ENCODE results near the gene TDRD10.

TDRD10 gene

GRCh38 chr1:154573168-154573510, 71.1 kb downstream of the TDRD10 start:
- ChIA-PET POLR2A (no interaction called here), CTCF (interaction anchor here (4.0 kb wide), 1 partner anchor 13 kb away, joined by 20 read pairs; no protein-coding TSS in a partner anchor)
- DNase-seq (ENCODE audit: low read depth, low spot score), result no peak
- TF ChIP-seq CTCF (IDR thresholded peaks at IDR 0.05; ENCODE audit: insufficient read depth, low read length, missing control alignments), result no peak
- H3K4me3 ChIP-seq (ENCODE audit: low read depth, low read length), result no peak overlapping the region

GRCh38 chr1:154574716-154575115, 72.7 kb downstream of the TDRD10 start:
- no peak overlapping the region for H3K4me3 ChIP-seq (ENCODE audit: low read depth, low read length)
- ChIA-PET CTCF (interaction anchor here (1.3 to 4.0 kb wide), 2 partner anchors 12 to 15 kb away, joined by 4 to 20 read pairs; no protein-coding TSS in a partner anchor), POLR2A (no interaction called here)
- no peak for DNase-seq (ENCODE audit: low read depth, low spot score)
- no peak for TF ChIP-seq CTCF (IDR thresholded peaks at IDR 0.05; ENCODE audit: insufficient read depth, low read length, missing control alignments)

GRCh38 chr1:154575147-154575927, 73.3 kb downstream of the TDRD10 start:
- no peak for TF ChIP-seq CTCF (IDR thresholded peaks at IDR 0.05; ENCODE audit: insufficient read depth, low read length, missing control alignments)
- no peak for DNase-seq (ENCODE audit: low read depth, low spot score)
- ChIA-PET POLR2A (no interaction called here), CTCF (interaction anchor here (1.3 to 4.0 kb wide), 2 partner anchors 13 to 16 kb away, joined by 4 to 20 read pairs; no protein-coding TSS in a partner anchor)
- no peak overlapping the region for H3K4me3 ChIP-seq (ENCODE audit: low read depth, low read length)

GRCh38 chr1:154575951-154576566, 74.0 kb downstream of the TDRD10 start:
- ChIA-PET CTCF (interaction anchor here (4.0 kb wide), 1 partner anchor 16 kb away, joined by 20 read pairs; no protein-coding TSS in a partner anchor), POLR2A (no interaction called here)
- TF ChIP-seq CTCF (IDR thresholded peaks at IDR 0.05; ENCODE audit: insufficient read depth, low read length, missing control alignments), result no peak
- no peak for DNase-seq (ENCODE audit: low read depth, low spot score)
- H3K4me3 ChIP-seq (ENCODE audit: low read depth, low read length), result no peak overlapping the region

- DNase-seq (ENCODE audit: low read depth, low spot score), result no peak
- ChIA-PET POLR2A (no interaction called here), CTCF (interaction anchor here (0.7 to 1.3 kb wide), 4 partner anchors 18 to 171 kb away, joined by 3 to 6 read pairs (median 3); no protein-coding TSS in a partner anchor)
- no peak overlapping the region for H3K4me3 ChIP-seq (ENCODE audit: low read depth, low read length)
- TF ChIP-seq CTCF (IDR thresholded peaks at IDR 0.05; ENCODE audit: insufficient read depth, low read length, missing control alignments), result no peak
These were observed 75.5 kb downstream of the TDRD10 start for GRCh38 chr1:154577346-154578057.

GRCh38 chr1:154578058-154578418, 76.0 kb downstream of the TDRD10 start:
- DNase-seq (ENCODE audit: low read depth, low spot score), result no peak
- H3K4me3 ChIP-seq (ENCODE audit: low read depth, low read length), result no peak overlapping the region
- CTCF ChIA-PET, result interaction anchor here (1.2 to 1.3 kb wide), 2 partner anchors 19 to 23 kb away, joined by 3 to 6 read pairs; no protein-coding TSS in a partner anchor
- no peak for TF ChIP-seq CTCF (IDR thresholded peaks at IDR 0.05; ENCODE audit: insufficient read depth, low read length, missing control alignments)
- POLR2A ChIA-PET, result no interaction called here
